ENCODE data around the gene GRIK4.
A peak's percentile ranks its signal among the peaks of the same experiment; 100 is the strongest.

The GRIK4 gene

DNA sequence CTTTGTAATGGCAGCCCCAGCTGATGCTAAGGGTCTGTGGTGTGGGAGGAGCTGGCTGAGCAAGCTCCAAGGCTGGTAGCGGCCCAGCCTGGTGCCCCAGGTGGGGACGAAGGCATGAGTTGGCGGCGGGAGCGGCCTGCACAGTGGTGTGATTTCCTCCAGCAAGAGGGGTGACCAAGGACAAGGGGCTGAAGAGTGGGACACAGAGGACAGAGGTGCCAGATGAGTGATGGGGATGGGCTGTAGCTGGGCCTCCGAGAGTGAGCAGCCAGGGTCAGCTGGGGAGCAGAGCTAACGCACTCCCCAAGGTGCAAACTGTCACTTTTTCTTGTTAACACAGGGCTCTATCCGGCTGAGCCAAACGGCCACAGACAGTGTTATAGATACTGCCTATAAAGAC, 283.2 kb downstream of the GRIK4 start:
- no peak for DNase-seq

DNA sequence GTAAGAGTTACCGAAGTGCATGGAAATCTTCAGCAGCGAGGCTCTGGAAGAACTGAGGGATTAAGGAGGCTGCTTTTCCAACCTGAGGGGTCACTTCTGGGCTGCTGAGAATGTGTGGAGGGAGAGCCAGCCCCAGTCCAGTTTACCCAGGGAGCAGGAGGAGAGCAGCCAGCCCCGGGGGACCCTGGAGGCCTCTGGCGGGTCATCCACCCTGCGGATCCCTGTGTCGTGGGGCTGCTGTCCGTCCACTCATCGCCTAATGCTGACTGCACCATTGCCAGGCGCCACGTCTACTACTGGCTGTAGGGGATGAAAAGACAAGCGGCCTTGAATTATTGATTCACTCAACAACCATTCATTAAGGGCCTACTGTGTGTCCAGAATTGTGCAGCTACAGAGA, 283.6 kb downstream of the GRIK4 start:
- no peak for DNase-seq

DNA sequence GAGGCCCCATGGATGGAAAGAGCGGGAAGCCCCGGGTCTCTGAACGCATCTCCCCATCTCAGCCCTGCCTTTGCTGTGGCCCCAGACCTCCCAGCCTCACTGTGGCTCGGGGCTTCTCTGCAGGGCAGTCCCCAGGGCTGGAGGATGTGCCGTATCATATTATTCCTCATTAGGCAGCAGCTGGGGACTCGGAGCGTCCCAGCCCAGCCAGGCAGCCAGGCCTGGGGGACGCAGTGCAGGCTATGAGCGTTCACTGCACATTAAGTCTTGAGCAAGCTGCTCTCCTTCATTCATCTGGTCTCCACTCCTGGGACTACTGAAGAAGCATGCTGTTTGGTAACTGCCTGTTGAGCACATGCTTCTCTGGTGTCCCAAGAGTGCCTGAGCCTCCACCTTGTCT, 285.6 kb downstream of the GRIK4 start:
- DNase-seq, result no peak

DNA sequence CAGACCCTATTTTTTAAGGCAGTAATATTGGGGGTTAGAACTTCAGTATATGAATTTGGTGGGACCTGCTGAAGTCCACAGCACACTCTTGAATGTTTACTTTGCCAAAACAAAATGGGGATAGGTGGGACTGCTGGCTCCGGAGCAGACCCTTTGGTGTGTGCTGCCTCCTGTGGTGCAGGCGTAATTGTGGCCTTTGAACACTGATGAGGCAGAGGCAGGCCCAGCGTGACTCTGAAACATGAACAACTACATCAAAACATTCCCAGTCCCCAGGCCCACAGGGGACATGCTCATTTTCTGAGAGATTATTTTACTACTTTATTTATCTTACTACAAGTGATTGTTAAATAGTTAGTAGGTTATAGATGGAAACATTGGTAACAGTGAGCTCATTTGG, 287.3 kb downstream of the GRIK4 start:
- no peak for DNase-seq

- DNase-seq, result no peak
These were observed 288.7 kb downstream of the GRIK4 start for GRCh38 chr11:120800206-120800605.

DNA sequence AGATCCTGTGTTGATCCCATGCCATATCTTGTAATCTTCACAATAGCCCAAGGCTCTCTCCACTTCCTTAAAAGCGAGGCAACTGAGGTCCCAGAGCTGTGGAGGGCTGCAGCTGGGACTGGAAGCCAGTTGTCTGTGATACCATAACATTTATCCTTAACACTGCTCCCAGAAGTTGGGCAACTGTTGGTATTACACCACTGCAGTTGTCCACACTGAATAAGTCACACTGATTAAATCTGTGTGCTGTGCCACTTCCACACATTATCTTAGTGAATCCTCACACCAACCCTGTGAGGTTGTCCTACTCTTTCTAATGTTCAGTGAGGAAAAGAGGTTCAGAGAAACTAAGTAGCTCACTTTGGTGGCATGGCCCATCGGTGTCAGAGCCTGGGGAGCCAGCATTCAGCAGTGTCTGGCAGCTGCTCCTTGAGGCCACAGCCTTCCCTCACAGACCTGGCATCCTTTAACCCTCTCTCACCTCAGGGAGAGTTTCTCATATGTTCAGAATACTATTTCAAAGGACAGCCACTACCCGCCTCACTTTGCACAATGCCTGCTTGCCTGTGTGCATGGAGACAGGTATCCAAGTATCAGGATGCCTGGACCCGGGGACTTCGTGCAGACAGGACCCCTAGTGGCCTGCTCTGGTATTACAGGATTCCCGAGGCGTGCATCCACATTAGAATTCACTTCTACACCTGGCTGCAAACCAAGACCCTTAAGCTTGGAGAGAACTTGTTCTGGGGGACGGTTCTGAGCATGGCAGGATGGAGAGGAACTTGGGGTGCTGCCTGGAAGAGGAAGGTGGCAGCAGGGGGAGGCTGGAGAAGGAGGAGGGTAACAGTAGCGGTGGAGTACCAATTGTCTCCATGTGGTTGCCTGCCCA, 290.5 kb downstream of the GRIK4 start:
- DNase-seq, result peak; percentile 36

DNA sequence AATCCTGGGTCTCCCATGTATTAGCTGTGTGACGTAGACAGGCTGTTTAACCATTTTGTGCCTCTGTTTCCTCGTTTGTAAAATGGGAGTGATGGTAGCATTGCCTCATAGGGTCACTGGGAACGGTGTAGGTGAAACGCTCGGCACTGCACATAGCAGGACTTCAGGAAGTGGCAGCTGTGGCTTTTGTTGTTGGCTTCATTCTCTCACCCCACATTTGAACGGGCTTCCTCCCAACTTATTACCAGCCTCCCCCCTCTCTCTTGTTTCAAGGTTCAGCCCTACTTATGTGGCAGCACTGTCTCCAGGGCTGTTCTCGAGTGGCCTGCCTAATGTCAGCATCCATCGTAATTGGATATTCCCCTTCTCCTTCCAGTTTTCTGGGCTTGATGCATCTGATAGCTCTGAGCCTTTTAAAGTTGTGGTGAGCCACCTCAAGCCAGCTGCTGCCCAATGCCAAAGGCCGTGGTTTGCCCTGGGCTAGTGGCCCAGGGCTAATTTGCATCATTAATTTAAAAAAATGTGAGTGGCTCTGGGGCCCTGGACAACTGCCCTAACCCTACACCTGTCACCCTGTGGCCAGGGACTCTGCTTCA, 294.5 kb downstream of the GRIK4 start:
- DNase-seq, result no peak

GRCh38 chr11:120807414-120808150, 296.0 kb downstream of the GRIK4 start:
- DNase-seq, result no peak

GRCh38 chr11:120808616-120809050, 297.1 kb downstream of the GRIK4 start:
- no peak for DNase-seq

- no peak for DNase-seq
These were observed 298.7 kb downstream of the GRIK4 start for GRCh38 chr11:120810251-120810650.

- DNase-seq, result no peak
These were observed 299.7 kb downstream of the GRIK4 start for GRCh38 chr11:120811199-120811598.

DNA sequence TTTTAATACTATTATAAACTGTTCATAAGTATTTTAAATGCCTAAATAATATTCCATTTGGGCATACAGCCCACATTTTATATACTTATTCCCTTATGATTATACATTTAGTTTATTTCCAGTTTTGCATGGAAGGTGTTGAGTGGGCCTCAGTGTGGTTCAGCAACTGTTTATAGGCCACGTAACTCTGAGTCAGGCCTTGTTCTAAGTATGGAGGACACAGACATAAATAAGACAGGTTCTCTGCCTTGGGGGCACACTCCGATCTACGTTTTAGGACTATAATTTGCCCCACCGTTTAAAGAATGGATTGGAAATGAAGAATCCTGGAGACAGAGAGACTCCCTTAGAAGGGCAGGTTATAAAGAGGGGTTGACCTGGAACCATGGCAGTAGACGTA, 300.2 kb downstream of the GRIK4 start:
- DNase-seq, result no peak

GRCh38 chr11:120814531-120815318, 303.2 kb downstream of the GRIK4 start:
- DNase-seq, result no peak

- no peak for DNase-seq
These were observed 304.0 kb downstream of the GRIK4 start for GRCh38 chr11:120815319-120816100.

GRCh38 chr11:120816176-120816575, 304.6 kb downstream of the GRIK4 start:
- no peak for DNase-seq

DNA sequence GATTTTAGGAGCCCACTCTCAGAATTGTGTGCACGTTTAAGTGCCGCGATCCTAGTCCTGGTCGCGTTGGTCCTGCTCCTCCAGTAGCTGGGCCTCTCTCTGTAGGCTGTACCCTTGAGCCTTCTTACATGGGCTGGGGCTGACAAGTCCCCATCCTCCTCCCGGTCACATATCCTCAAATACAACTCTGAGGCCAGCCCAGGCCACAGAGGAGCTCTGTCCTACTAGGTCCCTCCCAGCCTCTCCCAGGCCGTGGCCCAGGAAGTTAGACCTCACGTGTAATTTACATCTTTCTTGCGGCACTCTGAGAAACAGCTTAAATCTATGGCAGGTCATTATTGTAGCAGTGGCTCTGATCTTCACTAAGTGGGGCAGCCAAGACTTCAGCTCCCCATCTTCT, 305.2 kb downstream of the GRIK4 start:
- DNase-seq, result no peak

DNA sequence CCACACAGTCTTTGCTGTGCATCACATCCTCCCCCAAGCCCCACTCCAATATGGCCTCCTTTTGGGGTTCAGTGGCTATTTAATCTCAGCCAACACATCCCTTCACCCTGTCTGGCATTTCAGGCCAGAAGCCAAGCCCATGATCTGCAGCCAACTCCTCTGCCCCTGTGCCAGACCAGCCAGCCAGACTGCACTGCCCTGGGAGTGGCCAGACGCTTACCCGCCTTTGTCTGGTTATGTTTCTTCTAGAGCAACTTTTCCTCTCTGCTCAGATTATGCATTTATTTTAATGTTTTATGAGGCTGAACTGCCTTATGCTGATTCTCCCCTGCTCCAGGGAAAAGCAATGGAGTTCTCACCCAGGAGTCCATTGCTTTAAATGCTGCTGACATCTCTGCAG, 305.6 kb downstream of the GRIK4 start:
- no peak for DNase-seq

GRCh38 chr11:120818097-120818496, 306.5 kb downstream of the GRIK4 start:
- no peak for DNase-seq

GRCh38 chr11:120819003-120819402, 307.5 kb downstream of the GRIK4 start:
- no peak for DNase-seq

DNA sequence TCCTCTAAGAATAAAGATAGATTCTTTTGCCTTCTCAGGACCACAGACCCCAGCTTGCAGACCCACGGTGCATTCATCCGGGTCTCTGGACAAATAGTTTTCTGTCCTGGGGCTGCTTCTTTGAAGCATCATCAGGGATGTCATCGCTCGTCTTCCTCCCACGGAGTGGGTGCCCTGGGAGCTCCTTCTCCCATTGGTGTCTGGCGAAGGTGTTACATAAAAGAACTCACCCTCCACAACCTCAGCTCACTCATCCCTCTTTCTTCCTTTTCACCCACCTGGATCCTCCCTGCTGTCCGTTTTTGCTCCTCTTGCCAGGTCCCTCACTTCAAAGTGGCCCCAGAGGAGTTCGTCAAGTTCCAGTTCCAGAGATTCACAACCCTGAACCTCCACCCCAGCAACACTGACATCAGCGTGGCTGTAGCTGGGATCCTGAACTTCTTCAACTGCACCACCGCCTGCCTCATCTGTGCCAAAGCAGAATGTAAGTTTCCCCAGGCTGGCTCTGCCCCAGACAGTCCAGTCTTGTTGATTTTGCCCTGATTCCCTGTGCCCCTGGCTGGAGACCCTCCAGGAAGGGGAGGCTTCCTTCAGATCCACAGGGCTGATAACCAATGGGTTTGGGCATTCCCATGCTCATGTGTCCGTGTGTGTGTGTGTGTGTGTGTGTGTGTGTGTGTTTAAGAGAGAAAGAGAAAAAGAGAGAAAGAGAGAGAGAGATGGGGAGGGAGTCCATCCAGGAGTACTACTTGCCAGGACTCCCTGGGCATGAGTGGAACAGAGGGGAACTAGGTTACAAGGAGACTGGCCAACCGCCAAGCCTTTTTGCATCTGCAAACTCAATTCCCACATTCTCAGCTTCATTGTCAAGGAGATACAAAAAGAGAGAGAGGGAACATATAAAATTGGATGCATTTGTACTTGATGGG, 308.2 kb downstream of the GRIK4 start:
- DNase-seq, result no peak

DNA sequence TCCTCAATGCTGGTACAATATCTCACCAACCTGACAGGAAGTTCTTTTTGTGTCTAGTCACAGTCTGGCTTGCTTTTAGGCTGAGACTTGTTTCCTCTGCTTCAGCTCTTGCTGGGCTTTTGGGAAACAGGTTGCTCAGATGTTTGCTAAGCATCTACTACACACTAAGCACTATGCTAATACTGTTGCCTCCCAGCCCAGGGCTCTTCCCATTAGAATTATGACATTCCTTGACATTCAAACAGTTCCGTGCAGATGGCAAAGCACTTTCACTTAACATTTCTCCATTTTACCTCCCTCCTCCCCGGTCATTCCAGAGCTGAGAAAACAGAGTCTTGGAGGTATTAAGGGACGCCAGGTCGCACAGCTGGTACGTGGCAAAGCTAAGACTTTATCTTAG, 311.6 kb downstream of the GRIK4 start:
- DNase-seq, result no peak
